ENCODE results near the gene FARP2.
A peak's percentile ranks its signal among the peaks of the same experiment; 100 is the strongest.
"Not testable (repeated sequence)": the region's sequence is repeated elsewhere in the genome, so short reads cannot be mapped to it uniquely, and the experiment has no call there.

The FARP2 gene

GRCh38 chr2:241355983-241356870 is at the start of gene FARP2:
Gene FARP2 (plus strand): TSS chr2:241356285. CDS start chr2:241373108, 16,823 bp downstream.
- peak; percentile 97 for DNase-seq

DNA sequence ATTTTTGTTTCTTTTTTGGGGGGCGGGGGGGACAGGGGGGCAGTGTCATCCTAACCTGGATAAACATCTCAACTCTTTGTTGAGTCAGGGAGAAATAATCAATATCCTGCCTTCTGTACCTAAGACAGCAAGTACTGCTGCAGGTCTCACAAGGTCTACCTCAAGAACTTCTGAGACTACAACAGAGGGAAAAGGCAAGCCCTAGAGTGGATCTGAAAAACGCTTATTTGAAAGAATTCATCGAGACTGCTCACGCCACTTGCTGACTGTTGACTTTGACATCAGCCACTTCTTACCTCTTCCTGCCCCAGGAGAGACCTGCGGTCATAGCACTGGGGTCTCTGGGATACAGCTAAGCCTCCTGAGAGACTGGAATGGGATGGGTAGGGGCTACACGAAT is 49.0 kb upstream of the FARP2 start:
- no peak for DNase-seq

DNA sequence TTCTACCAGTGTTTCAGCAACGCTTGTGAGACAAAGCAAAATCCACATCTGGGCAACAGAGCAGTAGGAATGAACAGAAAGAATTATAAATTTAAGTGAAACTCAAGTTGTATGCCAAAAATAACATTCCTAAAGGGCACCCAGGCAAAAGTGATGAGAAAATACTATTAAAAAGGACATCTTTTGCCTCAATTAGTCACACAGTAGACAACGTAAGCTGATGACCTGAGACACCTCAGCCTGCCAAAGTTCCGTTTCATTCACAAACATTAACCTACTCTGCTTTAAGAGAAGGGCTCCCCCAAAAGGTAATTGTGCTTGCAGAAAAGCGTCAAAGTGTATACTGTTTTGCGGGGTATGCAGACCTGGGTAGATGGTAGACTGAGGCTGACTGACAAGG is 47.8 kb upstream of the FARP2 start:
- DNase-seq, result no peak

DNA sequence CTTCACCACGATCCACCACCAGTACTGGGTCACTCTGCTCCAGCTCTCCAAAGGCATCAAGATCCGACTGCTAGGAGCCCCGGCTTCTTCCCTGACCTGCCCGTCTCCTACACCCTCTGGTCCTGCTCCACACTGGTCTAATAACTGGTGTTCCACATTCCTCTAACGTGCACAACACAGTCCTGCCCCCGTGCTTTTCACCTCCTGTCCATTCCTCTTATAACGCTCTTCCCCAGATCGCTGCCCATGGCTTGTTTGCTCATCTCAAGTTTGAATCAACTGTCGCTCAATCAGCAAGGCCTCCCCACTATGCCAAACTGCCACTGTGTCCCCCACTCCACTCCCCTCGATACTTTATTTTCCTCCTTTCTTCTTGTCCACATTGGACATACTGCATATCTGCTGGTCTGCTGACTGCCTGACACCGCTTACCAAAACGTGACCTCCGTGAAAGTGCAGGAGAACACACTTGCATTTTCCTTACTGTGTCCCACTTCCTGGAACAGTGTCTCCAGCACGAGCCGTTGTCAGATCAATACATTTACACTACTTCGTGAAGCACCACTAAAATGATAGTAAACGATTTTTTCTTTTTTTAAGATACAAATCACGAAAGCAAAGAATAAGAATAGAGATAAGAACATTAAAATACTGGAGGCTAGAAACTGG is 47.1 kb upstream of the FARP2 start:
- DNase-seq, result no peak

- peak; percentile 65 to 67 for DNase-seq
These were observed 46.4 kb upstream of the FARP2 start for GRCh38 chr2:241309684-241310117.

- DNase-seq, result no peak
These were observed 45.0 kb upstream of the FARP2 start for GRCh38 chr2:241310917-241311566.

GRCh38 chr2:241312082-241312481 is 44.0 kb upstream of the FARP2 start:
- no peak for DNase-seq

GRCh38 chr2:241313543-241314095 is 42.5 kb upstream of the FARP2 start:
- DNase-seq, result no peak

DNA sequence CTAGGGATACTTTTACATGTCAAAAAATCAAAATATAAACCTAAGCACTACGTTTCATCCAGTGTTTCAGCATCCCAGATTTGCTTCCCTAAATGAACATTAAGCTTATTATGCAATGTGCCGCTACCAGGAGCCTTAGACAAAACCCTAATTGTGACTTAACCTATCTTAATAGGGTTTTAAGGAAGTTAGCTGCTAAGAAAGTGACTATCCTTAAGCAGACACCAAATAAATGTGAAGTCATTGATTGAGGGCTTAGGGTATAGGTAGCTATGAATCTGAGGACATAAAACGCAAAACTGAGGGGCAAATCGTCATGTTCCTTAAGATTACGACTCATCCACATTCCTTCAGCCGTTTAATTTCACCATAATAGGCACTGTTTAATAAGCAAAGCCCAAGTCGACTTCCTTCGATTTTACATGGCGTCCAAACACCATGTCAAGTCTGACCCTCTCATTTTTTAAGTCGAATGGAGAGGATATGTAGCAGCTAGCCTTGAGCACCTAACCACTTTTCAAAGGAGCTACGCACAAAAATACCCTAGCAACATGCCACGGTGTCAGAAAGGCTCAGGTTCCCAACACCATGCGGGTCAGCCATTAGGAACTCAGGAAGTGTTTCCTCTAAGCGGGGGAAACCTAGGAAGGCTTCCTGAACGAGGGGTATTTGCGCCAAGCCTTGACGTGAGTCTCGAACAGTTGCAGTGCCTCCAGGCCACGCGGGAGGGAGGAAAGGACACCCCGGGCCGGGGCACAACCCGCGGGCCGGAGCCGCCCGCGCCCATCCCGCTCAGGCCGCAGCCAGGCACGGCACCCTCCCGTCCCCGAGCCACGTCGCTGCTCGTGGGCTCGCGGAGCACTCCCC is 41.6 kb upstream of the FARP2 start:
- no peak for DNase-seq

DNA sequence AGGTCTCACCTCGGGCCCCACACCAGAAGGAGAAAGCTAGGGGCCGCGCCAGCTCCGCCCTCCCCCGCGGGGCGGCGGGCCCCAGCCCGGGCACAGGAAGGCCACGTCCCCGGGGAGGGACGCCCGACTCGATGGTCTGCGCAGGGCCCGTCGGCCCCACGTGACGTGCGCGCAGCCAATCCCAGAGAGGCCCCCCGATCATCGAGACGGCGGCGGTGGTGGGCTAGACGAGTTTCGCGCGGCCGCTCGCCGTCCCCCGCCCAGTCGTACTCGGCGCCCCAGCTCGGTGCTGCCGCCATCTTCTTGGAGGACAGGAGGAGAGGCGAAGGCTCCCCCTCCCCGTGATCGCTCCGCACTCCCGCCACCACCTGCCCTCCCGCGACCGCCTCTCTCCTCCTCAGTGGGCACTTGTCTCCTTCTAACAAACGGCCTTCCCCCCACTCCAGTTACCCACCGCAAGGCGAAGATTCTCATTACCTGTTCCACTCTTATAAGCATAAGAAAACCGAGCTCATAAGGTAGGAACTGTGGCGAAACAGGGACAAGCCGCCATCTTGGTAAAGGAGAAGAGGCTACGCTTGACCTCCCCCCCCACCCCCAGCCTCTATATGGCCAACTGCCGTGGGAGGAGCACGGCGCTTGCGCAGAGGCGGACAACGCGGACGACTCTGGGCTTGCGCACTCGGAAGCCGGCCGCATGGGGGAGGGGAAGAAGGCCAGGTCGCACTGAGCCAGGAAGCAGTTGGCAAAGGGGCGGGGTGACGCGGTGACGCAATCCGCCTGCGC is 40.8 kb upstream of the FARP2 start, which contains the start of gene HDLBP:
HDLBP (minus strand) TSS at position 580 of the 786 bp plus-strand sequence. CDS start 48,803 bp downstream, outside the sequence.
- peak; percentile 100 for DNase-seq

- peak; percentile 75 to 79 for DNase-seq
These were observed 40.0 kb upstream of the FARP2 start, which contains the start of gene SEPTIN2 for GRCh38 chr2:241315879-241316631. Gene SEPTIN2 (plus strand): TSS chr2:241315925. CDS start chr2:241324233, 8,308 bp downstream.

GRCh38 chr2:241316825-241317224 is 39.3 kb upstream of the FARP2 start:
- no peak for DNase-seq

- DNase-seq, result no peak
These were observed 38.7 kb upstream of the FARP2 start for GRCh38 chr2:241317391-241317790.

DNA sequence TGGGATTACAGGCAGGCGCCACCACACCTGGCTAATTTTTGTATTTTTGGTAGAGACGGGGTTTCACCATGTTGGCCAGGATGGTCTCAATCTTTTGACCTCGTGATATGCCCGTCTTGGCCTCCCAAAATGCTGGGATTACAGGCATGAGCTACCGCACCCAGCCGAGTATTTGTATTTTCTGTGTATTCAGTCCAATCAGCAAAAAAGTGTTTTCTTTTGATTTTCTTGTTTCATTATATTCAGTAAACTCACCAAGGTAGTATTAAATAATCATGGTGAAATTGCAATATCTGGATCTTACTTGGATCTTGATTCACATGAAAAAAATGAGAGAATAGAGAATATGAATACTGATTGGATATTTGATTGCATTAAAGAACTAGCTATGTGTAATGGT is 37.3 kb upstream of the FARP2 start:
- DNase-seq, result not testable (repeated sequence)

DNA sequence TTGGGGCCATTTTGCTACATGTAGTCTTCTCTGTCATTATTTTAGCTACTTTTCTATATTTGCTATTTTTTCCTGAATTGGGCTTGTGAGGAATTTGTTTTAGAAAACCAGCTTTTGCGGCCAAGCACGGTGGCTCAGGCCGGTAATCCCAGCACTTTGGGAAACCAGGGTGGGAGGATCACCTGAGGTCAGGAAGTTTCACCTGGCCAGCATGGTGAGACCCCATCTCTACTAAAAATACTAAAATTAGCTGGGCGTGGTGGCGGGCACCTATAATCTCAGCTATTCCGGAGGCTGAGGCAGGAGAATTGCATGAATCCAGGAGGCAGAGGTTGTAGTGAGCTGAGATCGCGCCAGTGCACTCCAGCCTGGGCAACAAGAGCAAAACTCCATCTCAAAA is 35.7 kb upstream of the FARP2 start:
- no peak for DNase-seq

- no peak for DNase-seq
These were observed 35.1 kb upstream of the FARP2 start for GRCh38 chr2:241321033-241321432.

DNA sequence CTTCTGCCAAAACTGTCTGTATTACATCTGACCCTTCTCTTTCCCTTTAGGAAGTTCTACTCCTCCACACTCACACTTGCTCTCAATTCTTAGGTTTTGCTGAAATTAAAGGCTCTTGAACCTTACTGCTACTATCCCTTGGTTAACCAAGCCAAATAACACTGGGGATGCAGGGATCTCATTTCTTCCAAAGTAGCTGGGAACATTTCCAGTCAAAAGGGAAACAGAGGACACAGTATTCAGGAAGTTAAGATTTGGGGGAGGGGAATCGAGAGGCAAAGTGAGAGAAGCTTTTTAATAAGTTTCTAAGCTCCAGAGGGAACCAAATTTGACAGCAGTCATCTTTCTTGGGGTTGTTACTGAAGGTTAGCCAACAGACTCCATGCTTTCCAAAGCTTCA is 34.2 kb upstream of the FARP2 start:
- DNase-seq, result no peak

GRCh38 chr2:241323778-241324177 is 32.3 kb upstream of the FARP2 start:
- DNase-seq, result no peak

- DNase-seq, result no peak
These were observed 31.3 kb upstream of the FARP2 start for GRCh38 chr2:241324775-241325174.

- DNase-seq, result no peak
These were observed 30.8 kb upstream of the FARP2 start for GRCh38 chr2:241325257-241325656.

All from stimulated activated CD4-positive, alpha-beta T cell treated with anti-CD3 and anti-CD28 coated beads, Interleukin-2, amount 100 ng/mL, for 24 hours (primary cell).